K562 (cell line): Measurements from ENCODE around the gene RABGAP1. TPM values are rescaled to one million over a fixed set of nuclear protein-coding genes. Genes with fewer than 3 reads are reported as not detected.

Experiments used
- ATAC-seq: fragments of 200-7000 bp; cut with Tn5 transposase; 3 replicates; pipeline ENCODE4 v1.9.1; 2020; ENCODE audit warnings: moderate library complexity
- BruUV-seq: library from RNA; stranded (reverse); fragments of 400-500 nt; replicated peaks from 2 replicates; lab custom pipeline; 2021; lab: Mats Ljungman, UMichigan
- CTCF ChIA-PET: fragments of 300-600 bp; formaldehyde crosslinking; extraction: SDS; loops from one replicate; lab custom pipeline; 2021; ENCODE audit warnings: low intra/inter-chr PET ratio; lab: Yijun Ruan, JAX
- POLR2A ChIA-PET: fragments of 300-600, 350-650 bp; sonication (Branson Sonifier 250); formaldehyde crosslinking; extraction: SDS; loops from one replicate; lab custom pipeline; 2021; ENCODE audit warnings: antibody characterized with exemption, inconsistent platforms; lab: Yijun Ruan, JAX
- DNase-seq, 4 experiments: peaks; one replicate each; pipeline versions ENCODE4 v3.0.0 to v3.0.0-alpha.2; 2011 to 2018; ENCODE audit warnings: low spot score in 3 of 4, mixed read lengths in 3 of 4; ENCODE audit errors: extremely low read depth in 1 of 4
- FAIRE-seq: peaks from 2 replicates; lab custom pipeline; 2011; peaks lifted over from hg19 to GRCh38; lab: Jason Lieb, UNC
- H2AFZ ChIP-seq: 2 replicates; pipeline ENCODE4 v1.6.0; 2011; ENCODE audit warnings: low read depth, low read length, control low read depth, inconsistent platforms
- H3K27ac ChIP-seq: fragments of 200-600 bp; 3 replicates; pipeline ENCODE4 v1.8.0; 2011; ENCODE audit warnings: low read depth, mild to moderate bottlenecking, control low read depth, inconsistent platforms, low read length, moderate library complexity, mixed read lengths; ENCODE audit errors: extremely low read depth
- H3K27me3 ChIP-seq, 2 experiments: fragments of 300-600 bp in 1 of 2; 2 replicates in 1 of 2; 3 replicates in 1 of 2; pipeline versions ENCODE4 v1.6.0 to v1.8.0; 2011; ENCODE audit warnings: inconsistent platforms in 2 of 2, low read length in 2 of 2, mild to moderate bottlenecking in 1 of 2, mixed read lengths in 1 of 2, moderate library complexity in 1 of 2; ENCODE audit not compliant: control insufficient read depth in 2 of 2, insufficient read depth in 2 of 2
- H3K36me3 ChIP-seq: fragments of 300-600 bp; 3 replicates; pipeline ENCODE4 v1.8.0; 2011; ENCODE audit warnings: mild to moderate bottlenecking, low read length, inconsistent platforms; ENCODE audit not compliant: control insufficient read depth, insufficient read depth
- H3K4me1 ChIP-seq, 2 experiments: fragments of 200-600 bp in 1 of 2; replicated peaks in 1 of 2; 2 replicates in 1 of 2; 3 replicates in 1 of 2; pipeline versions ENCODE4 v1.5.1 to v1.8.0; 2011; ENCODE audit warnings: inconsistent platforms in 2 of 2, low read length in 2 of 2, mild to moderate bottlenecking in 1 of 2, mixed read lengths in 1 of 2, moderate library complexity in 1 of 2; ENCODE audit not compliant: control insufficient read depth in 2 of 2, insufficient read depth in 2 of 2
- H3K4me2 ChIP-seq: 2 replicates; pipeline ENCODE4 v1.6.1; 2011; ENCODE audit warnings: low read length, control low read depth, inconsistent platforms, mixed read lengths; ENCODE audit not compliant: insufficient read depth
- H3K4me3 ChIP-seq: fragments of 200-600 bp; sonication (generic), shearing (Covaris generic); 2 replicates; pipeline ENCODE4 v1.5.1; 2016; ENCODE audit warnings: control low read depth, inconsistent platforms
- H3K79me2 ChIP-seq: fragments of 200-600 bp; 3 replicates; pipeline ENCODE4 v1.8.0; 2011; ENCODE audit warnings: low read length, inconsistent platforms; ENCODE audit not compliant: control insufficient read depth, insufficient read depth
- H3K9ac ChIP-seq, 2 experiments: 2 replicates each; pipeline versions ENCODE4 v1.6.0 to v1.6.1; 2011; ENCODE audit warnings: low read depth in 2 of 2, low read length in 2 of 2, control low read depth in 1 of 2, inconsistent platforms in 1 of 2, mild to moderate bottlenecking in 1 of 2, mixed read lengths in 1 of 2; ENCODE audit not compliant: insufficient read depth in 1 of 2
- H3K9me1 ChIP-seq: one replicate; pipeline ENCODE4 v1.6.0; 2011; ENCODE audit warnings: inconsistent platforms, mild to moderate bottlenecking, low read length, moderate library complexity; ENCODE audit not compliant: control insufficient read depth, insufficient read depth
- H3K9me3 ChIP-seq: replicated peaks from 2 replicates; pipeline ENCODE4 v1.5.1; 2011; ENCODE audit warnings: low read depth, low read length, inconsistent platforms; ENCODE audit not compliant: control insufficient read depth, insufficient read depth
- H4K20me1 ChIP-seq: replicated peaks from 2 replicates; pipeline ENCODE4 v1.6.1; 2011; ENCODE audit warnings: low read length, inconsistent platforms, mixed read lengths; ENCODE audit not compliant: control insufficient read depth, insufficient read depth
- FUS ChIP-seq: fragments of 200-400 bp; formaldehyde crosslinking; optimal IDR thresholded peaks from 2 replicates; pipeline ENCODE3; 2017; ENCODE audit warnings: low read depth, low read length
- GTF2F1 ChIP-seq: IDR thresholded peaks from 2 replicates; pipeline ENCODE4 v1.6.1; 2011; ENCODE audit warnings: low read depth, low read length, improper control_type of control experiment
- MAX ChIP-seq: sonication (generic); formaldehyde crosslinking; IDR thresholded peaks from 2 replicates; pipeline ENCODE4 v1.9.0; 2022; ENCODE audit warnings: mild to moderate bottlenecking, missing genetic modification reagents
- MCM5 ChIP-seq: fragments of 450-650 bp; IDR thresholded peaks from 2 replicates; pipeline ENCODE4 v1.6.1; 2016; ENCODE audit warnings: low read depth
- ZNF277 ChIP-seq: fragments of 250-450 bp; sonication (Bioruptor Pico); IDR thresholded peaks from 2 replicates; pipeline ENCODE4 v1.8.0; 2022; ENCODE audit warnings: inconsistent platforms, mild to moderate bottlenecking, moderate library complexity, borderline replicate concordance
- WGBS: fragments of 100-300 bp; shearing (Covaris generic); methylation state at CpG from one replicate; pipeline ENCODE4 v1.1.6; 2016; ENCODE audit warnings: low coverage, mixed read lengths; ENCODE audit not compliant: insufficient coverage; ENCODE audit errors: missing lambda C conversion rate; 5-methylcytosine and 5-hydroxymethylcytosine counted together
- in situ Hi-C: fragments of 300-500 bp; cut with MboI; formaldehyde crosslinking; loops from 4 replicates; pipeline ENCODE4 v1.15.0; 2018; ENCODE audit warnings: inconsistent platforms, mixed read lengths
- intact Hi-C: fragments of 100-400 bp; cut with micrococcal nuclease; formaldehyde crosslinking; loops from 2 replicates; pipeline ENCODE4 v1.14.2; 2022
- polyA plus RNA-seq, 8 experiments: library from polyadenylated mRNA; depleted of rRNA in 4 of 8; stranded (reverse) in 5 of 8; unstranded in 3 of 8; fragments of >200 nt; fragmentation: Nextera tagmentation in 2 of 8; fragmentation: Illumina TruSeq in 1 of 8; extraction: Ambion mirVana in 2 of 8; extraction: Trizol in 1 of 8; gene quantifications; 2 replicates each; pipeline versions ENCODE4 v1.2.1 to v1.2.3, GENCODE V29; 2011 to 2014; ENCODE audit warnings: inconsistent platforms in 1 of 8, missing spikeins in 1 of 8
- total RNA-seq, 7 experiments: library from RNA; depleted of rRNA in 6 of 7; stranded (reverse); fragments of >200 nt in 6 of 7; fragmentation: Illumina TruSeq in 2 of 7; extraction: Trizol in 2 of 7; gene quantifications; 2 replicates each; pipeline versions ENCODE4 v1.2.1 to v1.2.3, GENCODE V29; 2011 to 2021; ENCODE audit warnings: low replicate concordance in 1 of 7

Gene RABGAP1
- total and polyA plus RNA-seq, 9 of the 15 experiments (the other 6 are each of a cell fraction or from before 2014, with no cell fraction given): 1.5 to 22.7 (median 13.1) TPM

GRCh38 chr9:123027517-123027916 lies 86.7 kb downstream of the RABGAP1 start:
- H3K27ac ChIP-seq: no peak overlapping the region
- H3K79me2 ChIP-seq: no peaks in the 10 kb centered on the region
- intact Hi-C loops: no loop called here
- no peaks in the 10 kb centered on the region for H3K9me1 ChIP-seq
- H3K9ac ChIP-seq: no peak overlapping the region
- no peak overlapping the region for H2AFZ ChIP-seq
- 63% methylated on average over 3 of the region's 3 CpGs for WGBS
- no peak overlapping the region for H3K4me2 ChIP-seq
- ChIA-PET CTCF (no interaction called here), POLR2A (interaction anchor here (1.2 kb wide), 1 partner anchor 17 kb away, joined by 4 read pairs; no protein-coding TSS in a partner anchor)
- in situ Hi-C loops: no loop called here
- no peaks in the 10 kb centered on the region for H3K9me3 ChIP-seq
- no peak for TF ChIP-seq MAX (CRISPR knock-in tag)
- TF ChIP-seq MCM5: no peak
- no peak for TF ChIP-seq FUS
- no peak for TF ChIP-seq GTF2F1
- TF ChIP-seq ZNF277 (CRISPR knock-in tag): no peak
- no peak overlapping the region for H3K4me3 ChIP-seq
- H4K20me1 ChIP-seq: no peaks in the 10 kb centered on the region
- H3K36me3 ChIP-seq: peaks cover 8% of the 10 kb centered on the region; the same call in 1 of the 3 replicates
- no peak for ATAC-seq
- no peaks in the 10 kb centered on the region for H3K27me3 ChIP-seq
- FAIRE-seq: no peak
- DNase-seq: no peak
- no peaks in the 10 kb centered on the region for H3K4me1 ChIP-seq
- BruUV-seq: no TSS peak
